ENCODE results near the gene NCOA1.

NCOA1 gene

GRCh38 chr2:24638568-24638967 lies 147.5 kb downstream of the NCOA1 start:
- Histone ChIP-seq H3K27me3 (ENCODE audit: insufficient read depth, low read length, poor library complexity) (no peaks in the 10 kb centered on the region), H2AFZ (ENCODE audit: low read depth, low read length) (no peak overlapping the region), H3K36me3 (ENCODE audit: insufficient read depth, low read length) (no peaks in the 10 kb centered on the region), H3K79me2 (ENCODE audit: insufficient read depth, low read length) (no peaks in the 10 kb centered on the region), H3K9ac (ENCODE audit: low read depth, low read length) (no peak overlapping the region), H3K27ac (ENCODE audit: low read length) (no peak overlapping the region), H4K20me1 (ENCODE audit: insufficient read depth, low read length) (no peaks in the 10 kb centered on the region), H3K4me2 (ENCODE audit: insufficient read depth, low read length) (no peak overlapping the region), H3K4me1 (ENCODE audit: insufficient read depth, low read length) (no peaks in the 10 kb centered on the region), H3K9me3 (ENCODE audit: insufficient read depth, low read length, severe bottlenecking) (no peaks in the 10 kb centered on the region), H3K4me3 (ENCODE audit: low read depth in 1 of 2, low read length in 2 of 2) (no peak overlapping the region)
- ATAC-seq (ENCODE audit: insufficient read depth, low read depth) (no peak), DNase-seq (no peak)
- TF ChIP-seq EZH2 (IDR thresholded peaks at IDR 0.05; ENCODE audit: borderline replicate concordance, low read depth, low read length, severe bottlenecking): no peak
- TF ChIP-seq, protein P1, sequence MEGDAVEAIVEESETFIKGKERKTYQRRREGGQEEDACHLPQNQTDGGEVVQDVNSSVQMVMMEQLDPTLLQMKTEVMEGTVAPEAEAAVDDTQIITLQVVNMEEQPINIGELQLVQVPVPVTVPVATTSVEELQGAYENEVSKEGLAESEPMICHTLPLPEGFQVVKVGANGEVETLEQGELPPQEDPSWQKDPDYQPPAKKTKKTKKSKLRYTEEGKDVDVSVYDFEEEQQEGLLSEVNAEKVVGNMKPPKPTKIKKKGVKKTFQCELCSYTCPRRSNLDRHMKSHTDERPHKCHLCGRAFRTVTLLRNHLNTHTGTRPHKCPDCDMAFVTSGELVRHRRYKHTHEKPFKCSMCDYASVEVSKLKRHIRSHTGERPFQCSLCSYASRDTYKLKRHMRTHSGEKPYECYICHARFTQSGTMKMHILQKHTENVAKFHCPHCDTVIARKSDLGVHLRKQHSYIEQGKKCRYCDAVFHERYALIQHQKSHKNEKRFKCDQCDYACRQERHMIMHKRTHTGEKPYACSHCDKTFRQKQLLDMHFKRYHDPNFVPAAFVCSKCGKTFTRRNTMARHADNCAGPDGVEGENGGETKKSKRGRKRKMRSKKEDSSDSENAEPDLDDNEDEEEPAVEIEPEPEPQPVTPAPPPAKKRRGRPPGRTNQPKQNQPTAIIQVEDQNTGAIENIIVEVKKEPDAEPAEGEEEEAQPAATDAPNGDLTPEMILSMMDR (IDR thresholded peaks at IDR 0.05; ENCODE audit: borderline replicate concordance, extremely low read depth, low read length, poor library complexity, severe bottlenecking): no peak

DNA sequence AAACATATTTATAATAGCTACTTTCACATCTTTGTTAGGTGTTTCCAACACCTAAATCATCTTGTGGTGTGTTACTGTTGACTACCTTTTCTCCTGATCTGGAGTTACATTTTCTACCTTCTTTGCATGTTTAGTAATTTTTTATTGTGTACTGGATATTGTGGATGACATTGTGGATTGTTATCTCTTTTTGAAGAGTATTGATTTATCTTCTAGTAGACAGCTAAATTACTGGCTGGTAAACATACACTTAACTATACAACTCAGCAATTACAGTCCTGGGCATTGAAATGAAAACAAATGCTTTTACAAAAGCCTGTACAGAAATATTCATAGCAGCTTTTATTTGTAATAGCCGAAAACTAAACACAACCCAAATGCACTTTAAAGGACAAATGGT lies 151.3 kb downstream of the NCOA1 start:
- Histone ChIP-seq H3K79me2 (ENCODE audit: insufficient read depth, low read length) (no peaks in the 10 kb centered on the region), H3K9me3 (ENCODE audit: insufficient read depth, low read length, severe bottlenecking) (no peaks in the 10 kb centered on the region), H3K4me1 (ENCODE audit: insufficient read depth, low read length) (no peaks in the 10 kb centered on the region), H3K27ac (ENCODE audit: low read length) (no peak overlapping the region), H4K20me1 (ENCODE audit: insufficient read depth, low read length) (no peaks in the 10 kb centered on the region), H2AFZ (ENCODE audit: low read depth, low read length) (no peak overlapping the region), H3K4me2 (ENCODE audit: insufficient read depth, low read length) (no peak overlapping the region), H3K4me3 (ENCODE audit: low read depth in 1 of 2, low read length in 2 of 2) (no peak overlapping the region), H3K36me3 (ENCODE audit: insufficient read depth, low read length) (peaks cover 3% of the 10 kb centered on the region; the same call in 1 of the 2 replicates), H3K9ac (ENCODE audit: low read depth, low read length) (no peak overlapping the region), H3K27me3 (ENCODE audit: insufficient read depth, low read length, poor library complexity) (no peaks in the 10 kb centered on the region)
- TF ChIP-seq, protein P1 (IDR thresholded peaks at IDR 0.05; ENCODE audit: borderline replicate concordance, extremely low read depth, low read length, poor library complexity, severe bottlenecking): no peak
- TF ChIP-seq EZH2 (IDR thresholded peaks at IDR 0.05; ENCODE audit: borderline replicate concordance, low read depth, low read length, severe bottlenecking): no peak
- DNase-seq (no peak), ATAC-seq (ENCODE audit: insufficient read depth, low read depth) (no peak)

DNA sequence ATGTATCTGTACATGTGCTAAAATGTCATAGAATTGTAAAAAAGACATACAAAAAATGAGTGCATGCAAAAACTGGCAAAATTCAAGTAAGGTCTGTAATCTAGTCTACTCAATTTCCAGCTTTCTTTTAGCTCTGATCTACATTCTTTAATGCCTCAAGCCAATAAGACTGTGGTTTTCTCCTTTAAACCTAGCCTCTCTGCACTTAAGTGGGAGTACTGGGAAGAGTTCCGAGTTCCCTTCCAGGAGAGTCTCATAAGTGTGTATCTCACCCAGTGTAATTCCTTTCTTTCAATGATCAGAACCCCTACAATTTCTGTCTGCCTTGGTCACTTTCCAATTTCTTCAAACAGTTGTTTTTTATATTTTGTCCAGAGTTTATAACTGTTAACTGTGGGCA lies 152.0 kb downstream of the NCOA1 start:
- Histone ChIP-seq H2AFZ (ENCODE audit: low read depth, low read length) (no peak overlapping the region), H4K20me1 (ENCODE audit: insufficient read depth, low read length) (no peaks in the 10 kb centered on the region)

More for the DNA sequence above, 152.0 kb downstream of the NCOA1 start:
- no peaks in the 10 kb centered on the region for H3K9me3 ChIP-seq (ENCODE audit: insufficient read depth, low read length, severe bottlenecking)
- no peaks in the 10 kb centered on the region for H3K4me1 ChIP-seq (ENCODE audit: insufficient read depth, low read length)
- H3K36me3 ChIP-seq (ENCODE audit: insufficient read depth, low read length): peaks cover 3% of the 10 kb centered on the region; the same call in 1 of the 2 replicates
- TF ChIP-seq EZH2 (IDR thresholded peaks at IDR 0.05; ENCODE audit: borderline replicate concordance, low read depth, low read length, severe bottlenecking): no peak
- TF ChIP-seq, protein P1 (IDR thresholded peaks at IDR 0.05; ENCODE audit: borderline replicate concordance, extremely low read depth, low read length, poor library complexity, severe bottlenecking): no peak
- DNase-seq (no peak), ATAC-seq (ENCODE audit: insufficient read depth, low read depth) (no peak)
- H3K4me2 ChIP-seq (ENCODE audit: insufficient read depth, low read length): no peak overlapping the region
- H3K9ac ChIP-seq (ENCODE audit: low read depth, low read length): no peak overlapping the region
- no peaks in the 10 kb centered on the region for H3K27me3 ChIP-seq (ENCODE audit: insufficient read depth, low read length, poor library complexity)
- no peaks in the 10 kb centered on the region for H3K79me2 ChIP-seq (ENCODE audit: insufficient read depth, low read length)
- no peak overlapping the region for H3K27ac ChIP-seq (ENCODE audit: low read length)
- H3K4me3 ChIP-seq (ENCODE audit: low read depth in 1 of 2, low read length in 2 of 2): no peak overlapping the region
